OCI-LY7 (cell line): ENCODE data around the gene VAV1. TPM values are rescaled to one million over a fixed set of nuclear protein-coding genes. Genes with fewer than 3 reads are reported as not detected.
"Not testable (repeated sequence)": the region's sequence is repeated elsewhere in the genome, so short reads cannot be mapped to it uniquely, and the experiment has no call there.

Source experiments
- BruUV-seq: library from RNA; stranded (reverse); fragments of 400-500 nt; replicated peaks from 2 replicates; lab custom pipeline; 2021; lab: Mats Ljungman, UMichigan
- CTCF ChIA-PET: fragments of 300-600 bp; sonication (Branson Sonifier 250); formaldehyde crosslinking; loops from one replicate; lab custom pipeline; 2022; ENCODE audit warnings: antibody characterized with exemption; ENCODE audit not compliant: unreplicated experiment; lab: Charles Lee
- POLR2A ChIA-PET: fragments of 300-600 bp; sonication (Branson Sonifier 250); formaldehyde crosslinking; loops from one replicate; lab custom pipeline; 2022; ENCODE audit warnings: antibody characterized with exemption; lab: Charles Lee
- DNase-seq: peaks from one replicate; pipeline ENCODE4 v3.0.0-alpha.2; 2015; ENCODE audit warnings: low spot score
- H2AFZ ChIP-seq: fragments of 200-600 bp; sonication (generic), shearing (Covaris generic); 2 replicates; pipeline ENCODE4 v1.6.1; 2014; ENCODE audit warnings: mild to moderate bottlenecking, antibody characterized with exemption, low read length, moderate library complexity
- H3K27ac ChIP-seq: fragments of 200-600 bp; sonication (generic); 2 replicates; pipeline ENCODE4 v1.5.1; 2014; ENCODE audit warnings: mixed run types, low read depth, mild to moderate bottlenecking, moderate library complexity, low read length, inconsistent platforms; ENCODE audit not compliant: poor library complexity, severe bottlenecking
- H3K36me3 ChIP-seq: fragments of 200-600 bp; sonication (generic); 2 replicates; pipeline ENCODE4 v1.6.1; 2014; ENCODE audit warnings: mild to moderate bottlenecking, antibody characterized with exemption, low read length, moderate library complexity, mixed read lengths; ENCODE audit not compliant: insufficient read depth
- H3K4me1 ChIP-seq: fragments of 200-600 bp; sonication (generic); 2 replicates; pipeline ENCODE4 v1.5.1; 2014; ENCODE audit warnings: mild to moderate bottlenecking, low read length; ENCODE audit not compliant: insufficient read depth, poor library complexity, severe bottlenecking
- H3K4me2 ChIP-seq: fragments of 200-600 bp; sonication (generic); 2 replicates; pipeline ENCODE4 v1.6.1; 2014; ENCODE audit warnings: mild to moderate bottlenecking, low read length
- H3K4me3 ChIP-seq: fragments of 200-600 bp; sonication (generic); 2 replicates; pipeline ENCODE4 v1.5.1; 2014; ENCODE audit warnings: mild to moderate bottlenecking, low read depth, low read length; ENCODE audit not compliant: poor library complexity, severe bottlenecking
- H3K79me2 ChIP-seq: fragments of 200-600 bp; sonication (generic); 2 replicates; pipeline ENCODE4 v1.6.1; 2016; ENCODE audit warnings: low read depth, mild to moderate bottlenecking, low read length, moderate library complexity, mixed read lengths; ENCODE audit not compliant: insufficient read depth
- H3K9me2 ChIP-seq: fragments of 200-600 bp; sonication (generic); 2 replicates; pipeline ENCODE4 v1.6.1; 2016; ENCODE audit warnings: mild to moderate bottlenecking, low read length, mixed read lengths; ENCODE audit not compliant: insufficient read depth
- H3K9me3 ChIP-seq: fragments of 200-600 bp; sonication (generic); 2 replicates; pipeline ENCODE4 v1.6.1; 2014; ENCODE audit warnings: mild to moderate bottlenecking, mixed run types, low read length, mixed read lengths
- H4K20me1 ChIP-seq: fragments of 200-600 bp; sonication (generic); 2 replicates; pipeline ENCODE4 v1.6.1; 2014; ENCODE audit warnings: mild to moderate bottlenecking, antibody characterized with exemption, low read length, moderate library complexity, mixed read lengths; ENCODE audit not compliant: insufficient read depth
- EZH2phosphoT487 ChIP-seq: fragments of 200-600 bp; sonication (generic); IDR thresholded peaks from 2 replicates; pipeline ENCODE4 v1.6.1; 2018; ENCODE audit warnings: low read depth, borderline replicate concordance, mild to moderate bottlenecking, mixed run types, antibody characterized with exemption, low read length, moderate library complexity, mixed read lengths
- intact Hi-C: fragments of 100-400 bp; cut with micrococcal nuclease; formaldehyde crosslinking; loops from one replicate; pipeline ENCODE4 v1.10.0; 2022; ENCODE audit not compliant: unreplicated experiment
- total RNA-seq, 2 experiments: library from RNA; depleted of rRNA in 1 of 2; stranded (reverse); fragments of >200 nt in 1 of 2; shearing (Covaris generic) in 1 of 2; gene quantifications; 2 replicates each; pipeline ENCODE4 v1.2.3, GENCODE V29; 2014 to 2022
- TF ChIP-seq, protein P1 (sequence below): fragments of 200-600 bp; sonication (generic); conservative IDR thresholded peaks from 2 replicates; pipeline ENCODE4 v1.5.1; 2014; ENCODE audit warnings: mild to moderate bottlenecking, antibody characterized with exemption, low read length, moderate library complexity, mixed read lengths

VAV1 gene
- total RNA-seq, 2 experiments from 2014 or later, result 90.7 to 107 TPM

DNA sequence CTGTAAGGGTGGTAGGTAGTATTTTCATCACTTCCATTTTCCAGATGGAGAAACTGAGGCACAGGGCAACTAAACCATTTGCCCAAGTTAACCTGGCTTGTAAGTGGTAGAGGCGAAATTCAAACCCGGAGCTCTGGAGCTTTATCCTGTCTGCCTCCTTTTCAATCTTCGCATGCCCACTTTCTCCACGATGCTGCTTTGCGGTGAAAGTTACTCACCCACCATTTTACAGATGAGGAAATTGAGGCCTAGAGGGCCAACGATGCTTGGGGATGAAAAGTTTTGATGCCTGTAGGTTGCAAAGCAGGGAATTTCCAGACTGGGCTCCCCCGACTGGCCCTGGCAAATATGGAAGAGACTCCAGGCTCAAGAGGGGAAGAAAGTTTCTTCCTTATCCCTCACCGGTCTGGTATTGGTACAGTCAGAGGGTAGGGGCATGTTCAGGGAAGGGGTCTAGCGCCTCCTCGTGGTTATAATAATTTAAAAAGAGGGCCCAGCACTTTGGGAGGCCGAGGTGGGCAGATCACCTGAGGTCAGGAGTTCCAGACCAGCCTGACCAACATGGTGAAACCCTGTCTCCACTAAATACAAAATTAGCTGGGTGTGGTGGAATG, 3.4 kb upstream of the VAV1 start:
- H3K27ac ChIP-seq, result no peak overlapping the region
- no peaks in the 10 kb centered on the region for H3K9me2 ChIP-seq
- DNase-seq, result peak; percentile 65
- ChIA-PET POLR2A (no interaction called here), CTCF (no interaction called here)
- BruUV-seq, result no TSS peak
- H4K20me1 ChIP-seq, result no peaks in the 10 kb centered on the region
- H3K36me3 ChIP-seq, result no peaks in the 10 kb centered on the region
- no peak for TF ChIP-seq EZH2phosphoT487
- TF ChIP-seq, protein P1, sequence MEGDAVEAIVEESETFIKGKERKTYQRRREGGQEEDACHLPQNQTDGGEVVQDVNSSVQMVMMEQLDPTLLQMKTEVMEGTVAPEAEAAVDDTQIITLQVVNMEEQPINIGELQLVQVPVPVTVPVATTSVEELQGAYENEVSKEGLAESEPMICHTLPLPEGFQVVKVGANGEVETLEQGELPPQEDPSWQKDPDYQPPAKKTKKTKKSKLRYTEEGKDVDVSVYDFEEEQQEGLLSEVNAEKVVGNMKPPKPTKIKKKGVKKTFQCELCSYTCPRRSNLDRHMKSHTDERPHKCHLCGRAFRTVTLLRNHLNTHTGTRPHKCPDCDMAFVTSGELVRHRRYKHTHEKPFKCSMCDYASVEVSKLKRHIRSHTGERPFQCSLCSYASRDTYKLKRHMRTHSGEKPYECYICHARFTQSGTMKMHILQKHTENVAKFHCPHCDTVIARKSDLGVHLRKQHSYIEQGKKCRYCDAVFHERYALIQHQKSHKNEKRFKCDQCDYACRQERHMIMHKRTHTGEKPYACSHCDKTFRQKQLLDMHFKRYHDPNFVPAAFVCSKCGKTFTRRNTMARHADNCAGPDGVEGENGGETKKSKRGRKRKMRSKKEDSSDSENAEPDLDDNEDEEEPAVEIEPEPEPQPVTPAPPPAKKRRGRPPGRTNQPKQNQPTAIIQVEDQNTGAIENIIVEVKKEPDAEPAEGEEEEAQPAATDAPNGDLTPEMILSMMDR, result peak; percentile 84
- peaks cover 32% of the 10 kb centered on the region for H3K4me1 ChIP-seq
- no peak overlapping the region for H3K4me3 ChIP-seq
- intact Hi-C loops, result no loop called here
- H3K4me2 ChIP-seq, result no peak overlapping the region
- no peak overlapping the region for H2AFZ ChIP-seq
- no peaks in the 10 kb centered on the region for H3K9me3 ChIP-seq
- peaks cover 13% of the 10 kb centered on the region for H3K79me2 ChIP-seq

DNA sequence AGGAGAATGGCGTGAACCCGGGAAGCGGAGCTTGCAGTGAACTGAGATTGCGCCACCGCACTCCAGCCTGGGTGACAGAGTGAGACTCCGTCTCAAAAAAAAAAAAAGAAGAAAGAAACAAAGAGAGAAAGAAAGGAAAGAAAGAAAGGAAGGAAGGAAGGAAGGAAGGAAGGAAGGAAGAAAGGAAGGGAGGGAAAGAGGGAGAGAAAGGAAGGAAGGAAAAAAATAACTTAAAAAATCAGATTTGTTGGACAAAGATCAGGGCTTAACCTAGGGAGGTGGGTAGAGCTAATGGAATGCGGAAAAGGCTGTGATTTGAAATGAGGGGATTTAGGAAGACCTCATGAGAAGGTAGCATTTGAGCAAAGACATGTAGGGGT, 870 bp upstream of the VAV1 start:
- H3K9me3 ChIP-seq, H3K9me2 ChIP-seq, H3K27ac ChIP-seq, H2AFZ ChIP-seq, H4K20me1 ChIP-seq, DNase-seq, H3K4me3 ChIP-seq, BruUV-seq, H3K4me2 ChIP-seq: not testable (repeated sequence)
- CTCF ChIA-PET, result interaction anchor here (0.5 to 1.8 kb wide), 4 partner anchors 30 to 92 kb away, joined by 3 to 19 read pairs (median 4); no protein-coding TSS in a partner anchor
- POLR2A ChIA-PET, result interaction anchor here (0.9 to 3.9 kb wide), 4 partner anchors 29 to 268 kb away, joined by 3 to 25 read pairs (median 14); partner anchors contain the start of gene GPR108
- Histone ChIP-seq H3K4me1 (peaks cover 33% of the 10 kb centered on the region), H3K36me3 (peaks cover 21% of the 10 kb centered on the region), H3K79me2 (peaks cover 37% of the 10 kb centered on the region)
- intact Hi-C loops, result loop anchor here (1.0 kb wide), 2 partner anchors 30 to 91 kb away; no protein-coding TSS in a partner anchor

DNA sequence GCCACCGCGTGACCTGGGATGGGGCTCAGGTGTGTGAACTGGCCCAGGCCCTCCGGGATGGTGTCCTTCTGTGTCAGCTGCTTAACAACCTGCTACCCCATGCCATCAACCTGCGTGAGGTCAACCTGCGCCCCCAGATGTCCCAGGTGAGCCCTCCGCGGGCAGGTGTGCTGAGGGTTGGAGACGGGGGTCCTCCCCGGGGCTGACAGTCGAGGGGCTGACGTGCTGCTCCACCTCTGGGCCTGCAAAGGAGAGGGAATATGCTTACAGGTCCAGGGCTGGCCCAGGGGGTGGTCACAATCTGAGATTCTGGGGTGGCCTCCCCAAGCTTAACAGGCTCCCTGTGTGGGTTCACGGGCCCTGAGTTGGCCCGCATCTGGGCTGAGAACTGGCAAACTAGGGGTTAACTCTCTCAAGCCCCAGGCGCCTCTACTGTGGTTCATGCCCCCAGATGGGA, 386 bp downstream of the VAV1 start:
- Histone ChIP-seq H3K79me2 (peaks cover 50% of the 10 kb centered on the region), H3K4me3 (peak overlapping the region; percentile 83), H3K9me3 (no peaks in the 10 kb centered on the region), H3K27ac (peak overlapping the region; percentile 88), H3K4me1 (peaks cover 37% of the 10 kb centered on the region), H4K20me1 (no peaks in the 10 kb centered on the region), H3K4me2 (peak overlapping the region; percentile 72), H3K36me3 (peaks cover 34% of the 10 kb centered on the region), H3K9me2 (no peaks in the 10 kb centered on the region), H2AFZ (no peak overlapping the region)
- TF ChIP-seq, protein P1, result no peak
- TF ChIP-seq EZH2phosphoT487, result no peak
- ChIA-PET CTCF (interaction anchor here (1.3 to 1.8 kb wide), 2 partner anchors 28 to 90 kb away, joined by 4 to 19 read pairs; no protein-coding TSS in a partner anchor), POLR2A (interaction anchor here (0.6 to 3.9 kb wide), 10 partner anchors 9 to 286 kb away, joined by 3 to 25 read pairs (median 6); partner anchors contain the start of gene GPR108)
- DNase-seq, result no peak
- intact Hi-C loops, result loop anchor here (1.0 kb wide), 3 partner anchors 28 to 89 kb away; partner anchors contain the start of gene GPR108
- BruUV-seq, result no TSS peak
